Measurements from ENCODE around the gene FBXW4.

FBXW4 gene

GRCh38 chr10:101566333-101567164 is 128.4 kb downstream of the FBXW4 start:
- DNase-seq (ENCODE audit: low read depth in 2 of 2), result no peak

GRCh38 chr10:101565936-101566332 is 129.0 kb downstream of the FBXW4 start:
- DNase-seq (ENCODE audit: low read depth in 2 of 2), result no peak

GRCh38 chr10:101565370-101565900 is 129.5 kb downstream of the FBXW4 start:
- no peak for DNase-seq (ENCODE audit: low read depth in 2 of 2)

- DNase-seq (ENCODE audit: low read depth in 2 of 2), result no peak
These were observed 130.4 kb downstream of the FBXW4 start for GRCh38 chr10:101564490-101564991.

- no peak for DNase-seq (ENCODE audit: low read depth in 2 of 2)
These were observed 131.4 kb downstream of the FBXW4 start for GRCh38 chr10:101563497-101564040.

- DNase-seq (ENCODE audit: low read depth in 2 of 2), result no peak
These were observed 132.0 kb downstream of the FBXW4 start for GRCh38 chr10:101563007-101563406.

GRCh38 chr10:101562231-101562630 is 132.7 kb downstream of the FBXW4 start:
- DNase-seq (ENCODE audit: low read depth in 2 of 2), result no peak

- DNase-seq (ENCODE audit: low read depth in 2 of 2), result no peak
These were observed 133.7 kb downstream of the FBXW4 start for GRCh38 chr10:101561068-101561915.
